Measurements from ENCODE around the gene PPP4R3B. TPM values are rescaled to one million over a fixed set of nuclear protein-coding genes. Genes with fewer than 3 reads are reported as not detected.

PPP4R3B gene
- total RNA-seq (2014; rRNA removed; shearing (Covaris generic)) = 34.4 and 51.4 TPM in 2 replicates

DNA sequence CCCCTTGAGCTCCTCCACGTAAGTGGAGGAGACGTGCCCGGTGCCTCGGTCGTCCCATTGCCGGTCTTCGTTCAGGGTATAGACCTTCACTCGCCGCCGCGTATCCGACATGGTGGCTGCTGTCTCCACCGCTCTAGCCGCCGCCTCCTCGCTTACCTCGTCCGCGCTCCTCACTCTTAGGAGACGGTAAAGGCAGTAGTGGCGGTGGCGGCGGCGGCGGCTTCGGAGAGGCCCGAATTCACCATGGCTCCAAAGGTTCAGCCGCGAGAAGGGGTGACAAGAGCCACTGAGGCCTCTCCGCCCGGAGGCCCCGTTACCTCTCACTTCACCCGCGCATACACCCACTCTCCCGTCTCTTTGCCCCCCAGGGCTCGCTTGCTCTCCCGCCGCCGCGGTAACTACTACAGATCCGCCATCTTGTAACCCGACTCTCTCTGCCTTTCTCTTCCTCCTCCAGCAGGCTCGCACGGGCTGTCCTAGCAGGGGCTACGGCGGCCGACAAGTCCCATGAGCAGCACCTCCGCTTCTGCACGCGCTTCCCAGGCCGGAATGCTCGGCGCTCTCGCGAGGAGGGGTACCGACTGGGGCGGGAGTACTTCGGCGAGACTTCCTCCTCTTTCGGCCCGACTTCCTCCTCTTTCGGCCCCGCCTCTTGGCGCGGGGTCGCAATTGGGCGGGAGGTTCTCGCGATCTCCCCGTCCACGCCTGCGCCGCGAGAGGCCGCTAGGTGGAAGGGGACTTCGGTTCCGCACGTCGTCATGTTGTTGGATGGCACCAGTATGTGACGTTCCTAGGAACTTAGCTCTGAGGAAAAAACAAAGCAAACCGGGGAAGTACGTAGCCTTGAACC lies at the start of gene PPP4R3B:
Gene PPP4R3B (minus strand): TSS at position 448 of the 850 bp plus-strand sequence. CDS start 337 bp downstream, at position 111.
- peak within 1 kb of the TSS; percentile 79 for H3K4me3 ChIP-seq
- no peaks in the 10 kb centered on the region for H3K27me3 ChIP-seq (replicated peaks)
- DNase-seq (ENCODE audit: low read depth in 1 of 2, low spot score in 2 of 2) = peak; percentile 99 to 100
- H3K36me3 ChIP-seq = peaks cover 35% of the 10 kb centered on the region
- peak within 1 kb of the TSS; percentile 89 for H3K27ac ChIP-seq
- H3K9me3 ChIP-seq (replicated peaks) = no peaks in the 10 kb centered on the region
- H3K4me1 ChIP-seq (replicated peaks) = peaks cover 5% of the 10 kb centered on the region

DNA sequence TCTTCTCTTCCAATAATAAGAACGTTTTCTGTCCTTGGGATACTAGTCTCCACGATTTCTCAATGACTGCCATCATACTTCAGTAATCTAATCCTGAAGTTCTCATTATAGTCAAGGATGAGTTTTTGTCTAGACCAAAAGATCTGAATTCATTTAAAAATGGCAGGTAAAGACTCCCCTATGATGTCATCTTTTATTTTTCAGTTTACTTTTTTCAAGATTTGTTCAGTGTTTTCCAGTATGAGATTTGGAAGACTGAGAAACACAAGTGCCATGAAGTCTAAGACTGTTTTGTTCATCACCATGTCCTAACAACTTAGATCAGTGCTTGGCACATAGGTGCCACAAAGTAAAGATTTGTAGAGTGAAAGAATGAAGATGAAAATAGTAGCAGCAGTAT lies 35.8 kb upstream of the PPP4R3B start:
- no peaks in the 10 kb centered on the region for H3K4me1 ChIP-seq (replicated peaks)
- H3K36me3 ChIP-seq = peaks cover 53% of the 10 kb centered on the region
- no peak overlapping the region for H3K4me3 ChIP-seq
- no peak overlapping the region for H3K27ac ChIP-seq
- H3K9me3 ChIP-seq (replicated peaks) = no peaks in the 10 kb centered on the region
- no peak for DNase-seq (ENCODE audit: low read depth in 1 of 2, low spot score in 2 of 2)
- H3K27me3 ChIP-seq (replicated peaks) = no peaks in the 10 kb centered on the region

DNA sequence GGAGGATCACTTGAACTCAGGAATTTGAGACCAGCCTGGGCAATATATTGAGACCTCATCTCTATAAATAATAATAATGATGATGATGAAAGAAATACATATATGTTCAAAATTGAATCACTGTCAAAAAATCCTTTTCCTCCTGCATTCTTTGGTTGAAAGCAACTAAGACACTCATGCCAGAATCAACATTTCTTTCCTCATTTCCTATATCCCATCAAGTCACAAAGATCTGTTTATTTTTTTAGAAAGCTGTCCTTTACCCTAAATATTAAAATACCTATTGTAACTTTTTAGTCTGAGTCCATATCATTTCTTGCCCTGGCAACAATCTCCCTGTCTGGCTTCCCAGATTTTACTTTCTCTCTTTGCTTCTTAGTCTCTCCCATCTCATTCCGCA lies 31.8 kb upstream of the PPP4R3B start:
- Histone ChIP-seq H3K27ac (no peak overlapping the region), H3K27me3 (replicated peaks) (no peaks in the 10 kb centered on the region), H3K36me3 (peaks cover 59% of the 10 kb centered on the region), H3K9me3 (replicated peaks) (no peaks in the 10 kb centered on the region), H3K4me1 (replicated peaks) (no peaks in the 10 kb centered on the region), H3K4me3 (no peak overlapping the region)
- no peak for DNase-seq (ENCODE audit: low read depth in 1 of 2, low spot score in 2 of 2)

GRCh38 chr2:55636831-55637230 lies 19.4 kb upstream of the PPP4R3B start:
- H3K27me3 ChIP-seq (replicated peaks) = no peaks in the 10 kb centered on the region
- H3K4me1 ChIP-seq (replicated peaks) = no peaks in the 10 kb centered on the region
- no peak for DNase-seq (ENCODE audit: low read depth in 1 of 2, low spot score in 2 of 2)
- no peak overlapping the region for H3K27ac ChIP-seq
- peaks cover 76% of the 10 kb centered on the region for H3K36me3 ChIP-seq
- H3K4me3 ChIP-seq = no peak overlapping the region
- H3K9me3 ChIP-seq (replicated peaks) = no peaks in the 10 kb centered on the region

DNA sequence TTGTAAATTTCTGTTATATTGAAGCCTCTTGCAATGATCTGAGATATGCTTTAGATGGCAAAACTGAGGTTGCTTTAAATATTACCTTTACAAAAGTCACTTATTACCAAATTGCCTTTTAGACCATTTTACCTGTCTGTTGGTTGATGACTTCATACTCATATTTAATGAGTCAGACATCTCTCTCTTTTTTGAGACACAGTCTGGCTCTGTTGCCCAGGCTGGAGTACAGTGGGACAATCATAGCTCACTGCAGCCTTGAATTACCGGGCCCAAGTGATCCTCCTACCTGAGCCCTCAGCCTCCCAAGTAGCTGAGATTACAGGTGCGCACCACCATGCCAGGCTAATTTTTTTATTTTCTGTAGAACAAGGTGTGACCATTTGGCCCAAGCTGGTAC lies 11.5 kb upstream of the PPP4R3B start:
- no peak overlapping the region for H3K4me3 ChIP-seq
- no peaks in the 10 kb centered on the region for H3K27me3 ChIP-seq (replicated peaks)
- peaks cover 14% of the 10 kb centered on the region for H3K36me3 ChIP-seq
- H3K4me1 ChIP-seq (replicated peaks) = no peaks in the 10 kb centered on the region
- H3K27ac ChIP-seq = no peak overlapping the region
- no peaks in the 10 kb centered on the region for H3K9me3 ChIP-seq (replicated peaks)
- DNase-seq (ENCODE audit: low read depth in 1 of 2, low spot score in 2 of 2) = no peak

- DNase-seq (ENCODE audit: low read depth in 1 of 2, low spot score in 2 of 2) = no peak
- Histone ChIP-seq H3K4me3 (no peak overlapping the region), H3K36me3 (peaks cover 7% of the 10 kb centered on the region), H3K27ac (no peak overlapping the region), H3K27me3 (replicated peaks) (no peaks in the 10 kb centered on the region), H3K4me1 (replicated peaks) (no peaks in the 10 kb centered on the region), H3K9me3 (replicated peaks) (no peaks in the 10 kb centered on the region)
Measured at GRCh38 chr2:55627915-55628314, 10.5 kb upstream of the PPP4R3B start.

- no peaks in the 10 kb centered on the region for H3K27me3 ChIP-seq (replicated peaks)
- H3K4me1 ChIP-seq (replicated peaks) = peaks cover 5% of the 10 kb centered on the region
- H3K9me3 ChIP-seq (replicated peaks) = no peaks in the 10 kb centered on the region
- no peak for DNase-seq (ENCODE audit: low read depth in 1 of 2, low spot score in 2 of 2)
- no peak overlapping the region for H3K4me3 ChIP-seq
- H3K36me3 ChIP-seq = peaks cover 6% of the 10 kb centered on the region; the same call in 1 of the 2 replicates
- H3K27ac ChIP-seq = no peak overlapping the region
Measured at GRCh38 chr2:55621802-55622201, 4.4 kb upstream of the PPP4R3B start.

- no peaks in the 10 kb centered on the region for H3K27me3 ChIP-seq (replicated peaks)
- DNase-seq (ENCODE audit: low read depth in 1 of 2, low spot score in 2 of 2) = no peak
- no peaks in the 10 kb centered on the region for H3K9me3 ChIP-seq (replicated peaks)
- H3K4me1 ChIP-seq (replicated peaks) = peaks cover 5% of the 10 kb centered on the region
- H3K4me3 ChIP-seq = no peak overlapping the region
- H3K36me3 ChIP-seq = peaks cover 10% of the 10 kb centered on the region
- H3K27ac ChIP-seq = no peak overlapping the region
Measured at GRCh38 chr2:55620123-55620779, 2.8 kb upstream of the PPP4R3B start.

- H3K9me3 ChIP-seq (replicated peaks) = no peaks in the 10 kb centered on the region
- peak overlapping the region; percentile 61 for H3K27ac ChIP-seq
- peaks cover 27% of the 10 kb centered on the region for H3K36me3 ChIP-seq
- peaks cover 5% of the 10 kb centered on the region for H3K4me1 ChIP-seq (replicated peaks)
- peak overlapping the region; percentile 79 for H3K4me3 ChIP-seq
- DNase-seq (ENCODE audit: low read depth in 1 of 2, low spot score in 2 of 2) = peak in 1 of 2 experiments; percentile 57
- H3K27me3 ChIP-seq (replicated peaks) = no peaks in the 10 kb centered on the region
Measured at GRCh38 chr2:55618275-55619055, 1.0 kb upstream of the PPP4R3B start.

DNA sequence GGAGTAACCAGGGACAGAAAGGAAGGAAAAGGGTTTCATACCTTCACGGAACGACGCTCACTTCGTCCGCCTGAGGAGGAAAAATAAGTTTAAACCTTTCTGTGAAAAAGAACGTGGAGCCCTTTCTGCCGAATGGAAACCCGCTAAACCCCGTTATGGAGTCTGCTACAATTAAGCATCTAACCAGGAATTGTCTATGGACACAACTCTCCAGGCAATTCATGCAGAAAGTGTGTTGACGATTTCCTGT lies 528 bp upstream of the PPP4R3B start:
- Histone ChIP-seq H3K27ac (peak overlapping the region; percentile 61), H3K4me3 (peak overlapping the region; percentile 79), H3K36me3 (peaks cover 29% of the 10 kb centered on the region), H3K27me3 (replicated peaks) (no peaks in the 10 kb centered on the region), H3K9me3 (replicated peaks) (no peaks in the 10 kb centered on the region), H3K4me1 (replicated peaks) (peaks cover 5% of the 10 kb centered on the region)
- DNase-seq (ENCODE audit: low read depth in 1 of 2, low spot score in 2 of 2) = no peak

- H3K27ac ChIP-seq = peak overlapping the region; percentile 89
- H3K4me1 ChIP-seq (replicated peaks) = peaks cover 5% of the 10 kb centered on the region
- peak in 1 of 2 experiments; percentile 65 for DNase-seq (ENCODE audit: low read depth in 1 of 2, low spot score in 2 of 2)
- peaks cover 42% of the 10 kb centered on the region for H3K36me3 ChIP-seq
- no peaks in the 10 kb centered on the region for H3K27me3 ChIP-seq (replicated peaks)
- no peaks in the 10 kb centered on the region for H3K9me3 ChIP-seq (replicated peaks)
- peak overlapping the region; percentile 79 for H3K4me3 ChIP-seq
Measured at GRCh38 chr2:55616551-55617174, 759 bp downstream of the PPP4R3B start.

- no peak for DNase-seq (ENCODE audit: low read depth in 1 of 2, low spot score in 2 of 2)
- Histone ChIP-seq H3K9me3 (replicated peaks) (no peaks in the 10 kb centered on the region), H3K4me3 (no peak overlapping the region), H3K27ac (no peak overlapping the region), H3K27me3 (replicated peaks) (no peaks in the 10 kb centered on the region), H3K4me1 (replicated peaks) (no peaks in the 10 kb centered on the region), H3K36me3 (peaks cover 54% of the 10 kb centered on the region)
Measured at GRCh38 chr2:55611997-55612396, 5.4 kb downstream of the PPP4R3B start.

GRCh38 chr2:55610954-55611743 lies 6.3 kb downstream of the PPP4R3B start:
- Histone ChIP-seq H3K36me3 (peaks cover 50% of the 10 kb centered on the region), H3K27me3 (replicated peaks) (no peaks in the 10 kb centered on the region), H3K27ac (no peak overlapping the region), H3K4me3 (no peak overlapping the region), H3K4me1 (replicated peaks) (no peaks in the 10 kb centered on the region), H3K9me3 (replicated peaks) (no peaks in the 10 kb centered on the region)
- no peak for DNase-seq (ENCODE audit: low read depth in 1 of 2, low spot score in 2 of 2)

Data from SJSA1 (cell line).